Effector memory CD8-positive, alpha-beta T cell (primary cell): ENCODE measurements around the gene HARS2.
"Not testable (repeated sequence)": the region's sequence is repeated elsewhere in the genome, so short reads cannot be mapped to it uniquely, and the experiment has no call there.

Experiments
- ATAC-seq: fragments of 150-1000 bp; cut with Tn5 transposase; replicated peaks from 2 replicates; pipeline ENCODE4 v1.10.0; 2021; ENCODE audit warnings: mild to moderate bottlenecking, moderate library complexity
- DNase-seq, 3 experiments: peaks; one replicate each; pipeline ENCODE4 v3.0.0; 2021
- H3K27ac Mint-ChIP-seq, 2 donors: one replicate each; pipeline ENCODE4 v1.8.0; 2022; ENCODE audit warnings: mild to moderate bottlenecking in 2 of 2, mixed read lengths in 2 of 2, moderate library complexity in 2 of 2
- H3K27me3 Mint-ChIP-seq, 2 donors: one replicate each; pipeline ENCODE4 v1.8.0; 2022; ENCODE audit warnings: mixed read lengths in 2 of 2
- H3K36me3 Mint-ChIP-seq: one replicate; pipeline ENCODE4 v1.8.0; 2022; ENCODE audit warnings: mild to moderate bottlenecking, moderate library complexity, mixed read lengths; ENCODE audit not compliant: insufficient read depth
- H3K4me1 Mint-ChIP-seq, 2 donors: one replicate each; pipeline ENCODE4 v1.8.0; 2022; ENCODE audit warnings: low read depth in 2 of 2, mixed read lengths in 2 of 2
- H3K4me3 Mint-ChIP-seq, 2 donors: one replicate each; pipeline ENCODE4 v1.8.0; 2022; ENCODE audit warnings: mild to moderate bottlenecking in 2 of 2, mixed read lengths in 2 of 2, moderate library complexity in 2 of 2
- H3K9me3 Mint-ChIP-seq, 2 donors: one replicate each; pipeline ENCODE4 v1.8.0; 2022; ENCODE audit warnings: mixed read lengths in 2 of 2

Gene HARS2

GRCh38 chr5:140673187-140673976 lies 17.9 kb upstream of the HARS2 start, which contains the start of gene DND1:
TSS of gene DND1 (minus strand) at chr5:140673576. CDS start at chr5:140673542, 34 bp downstream.
- DNase-seq: no peak
- H3K4me3 Mint-ChIP-seq: no peak within 1 kb of the TSS
- no peak for ATAC-seq
- H3K27ac Mint-ChIP-seq: peak within 1 kb of the TSS in 1 of 2 donors; percentile 74
- peaks cover 0 to 6% of the 10 kb centered on the region in 2 donors for H3K4me1 Mint-ChIP-seq
- H3K27me3 Mint-ChIP-seq: no peaks in the 10 kb centered on the region
- no peaks in the 10 kb centered on the region for H3K9me3 Mint-ChIP-seq
- peaks cover 61% of the 10 kb centered on the region for H3K36me3 Mint-ChIP-seq

- Mint-ChIP-seq H3K27ac (peak overlapping the region in 1 of 2 donors; percentile 74), H3K36me3 (peaks cover 56% of the 10 kb centered on the region), H3K4me1 (peaks cover 0 to 6% of the 10 kb centered on the region in 2 donors), H3K4me3 (no peak overlapping the region), H3K27me3 (no peaks in the 10 kb centered on the region), H3K9me3 (no peaks in the 10 kb centered on the region)
- ATAC-seq (no peak), DNase-seq (no peak)
Observed at GRCh38 chr5:140674211-140674610, 17.0 kb upstream of the HARS2 start.

- Mint-ChIP-seq H3K27me3 (no peaks in the 10 kb centered on the region), H3K27ac (peak overlapping the region in 1 of 2 donors; percentile 74), H3K4me3 (no peak overlapping the region), H3K36me3 (peaks cover 52% of the 10 kb centered on the region), H3K9me3 (no peaks in the 10 kb centered on the region), H3K4me1 (peaks cover 0 to 3% of the 10 kb centered on the region in 2 donors)
- ATAC-seq (no peak), DNase-seq (no peak)
Observed at GRCh38 chr5:140674629-140675028, 16.6 kb upstream of the HARS2 start.

GRCh38 chr5:140677947-140678346 lies 13.3 kb upstream of the HARS2 start:
- H3K4me3 Mint-ChIP-seq: no peak overlapping the region

GRCh38 chr5:140678993-140679392 lies 12.3 kb upstream of the HARS2 start:
- H3K4me3 Mint-ChIP-seq: no peak overlapping the region
- H3K9me3 Mint-ChIP-seq: no peaks in the 10 kb centered on the region
- peaks cover 0 to 3% of the 10 kb centered on the region in 2 donors for H3K4me1 Mint-ChIP-seq
- ATAC-seq: no peak
- H3K27me3 Mint-ChIP-seq: no peaks in the 10 kb centered on the region
- DNase-seq: no peak
- H3K27ac Mint-ChIP-seq: no peak overlapping the region
- H3K36me3 Mint-ChIP-seq: peaks cover 37% of the 10 kb centered on the region

More at GRCh38 chr5:140677947-140678346, 13.3 kb upstream of the HARS2 start:
- Mint-ChIP-seq H3K4me1 (no peaks in the 10 kb centered on the region), H3K27ac (no peak overlapping the region), H3K36me3 (peaks cover 38% of the 10 kb centered on the region), H3K27me3 (no peaks in the 10 kb centered on the region), H3K9me3 (no peaks in the 10 kb centered on the region)
- DNase-seq (no peak), ATAC-seq (no peak)

- DNase-seq (no peak), ATAC-seq (no peak)
- no peaks in the 10 kb centered on the region for H3K27me3 Mint-ChIP-seq
- H3K27ac Mint-ChIP-seq: peak overlapping the region; percentile 98 to 99
- peaks cover 36% of the 10 kb centered on the region for H3K36me3 Mint-ChIP-seq
- H3K9me3 Mint-ChIP-seq: no peaks in the 10 kb centered on the region
- peak overlapping the region; percentile 99 for H3K4me3 Mint-ChIP-seq
- H3K4me1 Mint-ChIP-seq: peaks cover 23 to 26% of the 10 kb centered on the region in 2 donors
Observed at GRCh38 chr5:140690376-140690932, 801 bp upstream of the HARS2 start.

- peaks cover 48% of the 10 kb centered on the region for H3K36me3 Mint-ChIP-seq
- no peaks in the 10 kb centered on the region for H3K9me3 Mint-ChIP-seq
- ATAC-seq (no peak), DNase-seq (no peak)
- H3K27me3 Mint-ChIP-seq: no peaks in the 10 kb centered on the region
- H3K4me3 Mint-ChIP-seq: no peak overlapping the region
- peaks cover 22 to 24% of the 10 kb centered on the region in 2 donors for H3K4me1 Mint-ChIP-seq
- no peak overlapping the region for H3K27ac Mint-ChIP-seq
Observed at GRCh38 chr5:140694276-140694675, 3.0 kb downstream of the HARS2 start.

- no peak for ATAC-seq
- peak overlapping the region in 1 of 2 donors; percentile 29 for H3K27ac Mint-ChIP-seq
- no peaks in the 10 kb centered on the region for H3K27me3 Mint-ChIP-seq
- no peak overlapping the region for H3K4me3 Mint-ChIP-seq
- H3K4me1 Mint-ChIP-seq: peaks cover 19 to 24% of the 10 kb centered on the region in 2 donors
- no peak for DNase-seq
- peaks cover 52% of the 10 kb centered on the region for H3K36me3 Mint-ChIP-seq
- H3K9me3 Mint-ChIP-seq: no peaks in the 10 kb centered on the region
Observed at GRCh38 chr5:140696891-140697492, 5.7 kb downstream of the HARS2 start.

- Mint-ChIP-seq H3K27me3 (no peaks in the 10 kb centered on the region), H3K36me3 (peaks cover 71% of the 10 kb centered on the region), H3K4me3 (peak within 1 kb of the TSS; percentile 98 to 99), H3K4me1 (peaks cover 17 to 25% of the 10 kb centered on the region in 2 donors), H3K27ac (peak within 1 kb of the TSS; percentile 97 to 99), H3K9me3 (no peaks in the 10 kb centered on the region)
- peak; percentile 97 for ATAC-seq
- DNase-seq: peak; percentile 91 to 92 (median 91)
Observed at GRCh38 chr5:140700177-140701144, 9.2 kb downstream of the HARS2 start, which contains the start of gene ZMAT2. TSS of gene ZMAT2 (plus strand) at chr5:140700447. CDS start at chr5:140700461, 14 bp downstream.

- Mint-ChIP-seq H3K9me3 (no peaks in the 10 kb centered on the region), H3K27ac (no peak overlapping the region), H3K4me3 (no peak overlapping the region), H3K4me1 (peaks cover 11 to 16% of the 10 kb centered on the region in 2 donors), H3K27me3 (no peaks in the 10 kb centered on the region), H3K36me3 (peaks cover 77% of the 10 kb centered on the region)
- DNase-seq (no peak), ATAC-seq (no peak)
Observed at GRCh38 chr5:140707812-140708211, 16.6 kb downstream of the HARS2 start.

- not testable (repeated sequence) for H3K4me3 Mint-ChIP-seq, DNase-seq, H3K27ac Mint-ChIP-seq, H3K27me3 Mint-ChIP-seq, ATAC-seq, H3K9me3 Mint-ChIP-seq
- Mint-ChIP-seq H3K36me3 (peaks cover 68% of the 10 kb centered on the region), H3K4me1 (peaks cover 11 to 16% of the 10 kb centered on the region in 2 donors)
Observed at GRCh38 chr5:140708787-140709186, 17.5 kb downstream of the HARS2 start.

- no peaks in the 10 kb centered on the region for H3K27me3 Mint-ChIP-seq
Observed at GRCh38 chr5:140710899-140711552, 19.8 kb downstream of the HARS2 start.

More at GRCh38 chr5:140710899-140711552, 19.8 kb downstream of the HARS2 start:
- ATAC-seq (peak; percentile 84), DNase-seq (peak; percentile 83 to 95 (median 88))
- peak overlapping the region; percentile 94 to 99 for H3K4me3 Mint-ChIP-seq
- H3K36me3 Mint-ChIP-seq: peaks cover 47% of the 10 kb centered on the region
- peak overlapping the region; percentile 99 for H3K27ac Mint-ChIP-seq
- H3K9me3 Mint-ChIP-seq: no peaks in the 10 kb centered on the region
- peaks cover 11 to 16% of the 10 kb centered on the region in 2 donors for H3K4me1 Mint-ChIP-seq
